ENCODE data around the gene NCOA1.

DNA sequence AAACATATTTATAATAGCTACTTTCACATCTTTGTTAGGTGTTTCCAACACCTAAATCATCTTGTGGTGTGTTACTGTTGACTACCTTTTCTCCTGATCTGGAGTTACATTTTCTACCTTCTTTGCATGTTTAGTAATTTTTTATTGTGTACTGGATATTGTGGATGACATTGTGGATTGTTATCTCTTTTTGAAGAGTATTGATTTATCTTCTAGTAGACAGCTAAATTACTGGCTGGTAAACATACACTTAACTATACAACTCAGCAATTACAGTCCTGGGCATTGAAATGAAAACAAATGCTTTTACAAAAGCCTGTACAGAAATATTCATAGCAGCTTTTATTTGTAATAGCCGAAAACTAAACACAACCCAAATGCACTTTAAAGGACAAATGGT is 151.3 kb downstream of the NCOA1 start:
- TF ChIP-seq YY1 (IDR thresholded peaks at IDR 0.05; ENCODE audit: insufficient read depth, insufficient read length) = no peak
- TF ChIP-seq SUZ12 (IDR thresholded peaks at IDR 0.05; ENCODE audit: extremely low read depth, insufficient read depth, insufficient read length) = no peak

Measured in NT2/D1 (cell line).